Ramos (cell line): Measurements from ENCODE around the gene MYBL2.
"Not testable (repeated sequence)": the region's sequence is repeated elsewhere in the genome, so short reads cannot be mapped to it uniquely, and the experiment has no call there.

ENCODE experiments used
- in situ Hi-C: fragments of 300-500 bp; cut with MboI; formaldehyde crosslinking; loops from one replicate; pipeline ENCODE4 v1.14.3; 2022; ENCODE audit warnings: low sequenced_read_pairs; ENCODE audit not compliant: unreplicated experiment

Gene MYBL2

DNA sequence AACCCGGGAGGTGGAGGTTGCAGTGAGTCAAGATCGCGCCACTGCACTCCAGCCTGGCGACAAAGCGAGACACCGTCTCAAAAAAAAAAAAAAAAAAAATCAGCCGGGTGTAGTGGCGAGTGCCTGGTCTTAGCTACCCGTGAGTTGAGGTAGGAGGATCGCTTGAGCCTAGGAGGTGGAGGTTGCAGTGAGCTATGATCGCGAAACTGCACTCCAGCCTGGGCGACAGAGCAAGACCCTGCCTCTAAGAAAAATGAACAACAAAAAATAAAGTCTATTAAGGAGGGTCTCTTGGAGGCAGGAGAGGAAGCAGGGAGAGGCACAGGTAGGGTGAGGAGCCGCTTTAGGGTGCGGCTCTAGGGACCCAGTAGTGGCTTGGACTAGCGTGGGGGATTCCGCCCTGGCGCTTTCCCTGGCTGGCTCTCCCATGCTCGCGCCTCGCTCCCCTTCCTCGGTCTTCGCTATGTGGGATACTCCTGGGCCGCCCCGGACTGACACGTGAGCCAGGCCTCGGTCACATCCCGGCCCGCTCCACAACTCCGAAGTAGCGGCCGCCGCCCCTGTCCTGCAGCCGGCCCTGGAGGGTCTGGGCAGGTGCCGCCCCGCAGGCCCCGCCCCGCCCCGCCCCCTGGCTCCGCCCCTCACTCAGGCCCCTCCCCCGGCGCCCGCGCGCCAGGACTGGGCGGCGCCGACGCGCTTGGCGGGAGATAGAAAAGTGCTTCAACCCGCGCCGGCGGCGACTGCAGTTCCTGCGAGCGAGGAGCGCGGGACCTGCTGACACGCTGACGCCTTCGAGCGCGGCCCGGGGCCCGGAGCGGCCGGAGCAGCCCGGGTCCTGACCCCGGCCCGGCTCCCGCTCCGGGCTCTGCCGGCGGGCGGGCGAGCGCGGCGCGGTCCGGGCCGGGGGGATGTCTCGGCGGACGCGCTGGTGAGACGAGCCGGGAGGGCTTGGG lies at the start of gene MYBL2:
Gene MYBL2, plus strand, starts transcription at position 739 of the 953 bp plus-strand sequence. Its CDS starts 170 bp downstream, at position 909.
- in situ Hi-C loops: no loop called here

DNA sequence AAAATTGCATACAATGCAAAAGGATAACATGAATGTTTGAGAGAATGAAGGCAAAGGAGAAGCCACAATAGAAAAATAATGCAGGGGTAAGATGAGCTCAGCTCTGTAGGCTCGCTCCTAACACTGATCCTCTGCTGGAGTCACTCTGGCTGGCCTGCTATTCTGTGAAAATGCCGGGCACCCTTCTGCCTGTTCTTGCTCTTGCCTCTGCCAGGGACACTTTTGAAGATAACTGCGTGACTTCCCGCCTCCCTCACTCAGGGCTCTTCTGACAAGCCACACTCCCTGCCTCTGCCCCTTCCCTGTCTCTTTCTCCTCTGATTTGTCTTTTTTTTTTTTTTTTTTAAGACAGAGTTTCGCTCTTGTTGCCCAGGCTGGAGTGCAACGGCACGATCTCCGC lies 35.3 kb upstream of the MYBL2 start:
- in situ Hi-C loops: no loop called here

- in situ Hi-C loops: no loop called here
These were observed 30.5 kb upstream of the MYBL2 start for GRCh38 chr20:43636429-43636828.

GRCh38 chr20:43642548-43642947 lies 24.4 kb upstream of the MYBL2 start:
- in situ Hi-C loops: no loop called here

- in situ Hi-C loops: no loop called here
These were observed 15.9 kb upstream of the MYBL2 start for GRCh38 chr20:43650997-43651525.

- in situ Hi-C loops: not testable (repeated sequence)
These were observed 15.2 kb upstream of the MYBL2 start for GRCh38 chr20:43651650-43652184.

GRCh38 chr20:43653966-43654365 lies 12.9 kb upstream of the MYBL2 start:
- in situ Hi-C loops: no loop called here

DNA sequence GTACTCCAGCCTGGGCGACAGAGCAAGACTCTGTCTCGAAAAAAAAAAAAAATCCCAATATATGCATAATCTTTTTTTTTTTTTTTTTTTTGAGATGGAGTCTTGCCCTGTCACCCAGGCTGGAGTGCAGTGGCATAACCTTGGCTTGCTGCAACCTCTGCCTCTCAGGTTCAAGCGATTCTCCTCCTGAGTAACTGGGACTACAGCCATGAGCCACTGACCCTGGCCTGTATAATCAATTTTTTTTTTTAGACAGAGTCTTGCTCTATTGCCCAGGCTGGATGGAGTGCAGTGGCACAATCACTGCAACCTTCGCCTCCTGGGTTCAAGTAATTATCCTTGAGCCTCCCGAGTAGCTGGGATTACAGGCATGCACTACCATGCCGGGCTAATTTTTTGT lies 11.7 kb upstream of the MYBL2 start:
- in situ Hi-C loops: not testable (repeated sequence)

- in situ Hi-C loops: no loop called here
These were observed 11.0 kb upstream of the MYBL2 start for GRCh38 chr20:43655937-43656336.

DNA sequence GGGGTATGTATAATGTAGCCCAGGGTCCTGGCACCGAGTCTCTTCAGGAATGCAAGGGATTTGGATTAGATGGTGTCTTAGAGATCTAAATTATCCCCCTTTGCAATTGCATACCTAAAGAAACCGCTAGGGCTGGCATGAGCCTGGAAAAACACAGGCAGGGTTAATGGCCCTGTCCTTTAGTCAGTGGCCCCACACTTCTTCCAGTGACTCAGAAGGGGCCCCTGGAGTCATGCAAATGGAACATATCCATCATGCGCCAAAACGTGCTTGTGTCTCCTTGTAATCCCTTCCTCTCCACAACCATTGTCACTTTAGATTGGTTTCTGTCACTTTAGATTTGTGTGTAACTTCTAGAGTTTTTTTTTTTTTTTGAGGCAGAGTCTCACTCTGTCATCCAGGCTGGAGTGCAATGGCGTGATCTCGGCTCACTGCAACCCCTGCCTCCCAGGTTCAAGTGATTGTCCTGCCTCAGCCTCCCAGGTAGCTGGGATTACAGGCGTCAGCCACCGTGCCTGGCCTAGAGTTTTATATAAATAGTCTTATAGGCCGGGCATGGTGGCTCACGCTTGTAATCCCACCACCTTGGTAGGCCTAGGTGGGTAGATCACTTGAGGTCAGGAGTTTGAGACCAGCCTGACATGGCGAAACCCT lies 8.7 kb upstream of the MYBL2 start:
- in situ Hi-C loops: no loop called here

DNA sequence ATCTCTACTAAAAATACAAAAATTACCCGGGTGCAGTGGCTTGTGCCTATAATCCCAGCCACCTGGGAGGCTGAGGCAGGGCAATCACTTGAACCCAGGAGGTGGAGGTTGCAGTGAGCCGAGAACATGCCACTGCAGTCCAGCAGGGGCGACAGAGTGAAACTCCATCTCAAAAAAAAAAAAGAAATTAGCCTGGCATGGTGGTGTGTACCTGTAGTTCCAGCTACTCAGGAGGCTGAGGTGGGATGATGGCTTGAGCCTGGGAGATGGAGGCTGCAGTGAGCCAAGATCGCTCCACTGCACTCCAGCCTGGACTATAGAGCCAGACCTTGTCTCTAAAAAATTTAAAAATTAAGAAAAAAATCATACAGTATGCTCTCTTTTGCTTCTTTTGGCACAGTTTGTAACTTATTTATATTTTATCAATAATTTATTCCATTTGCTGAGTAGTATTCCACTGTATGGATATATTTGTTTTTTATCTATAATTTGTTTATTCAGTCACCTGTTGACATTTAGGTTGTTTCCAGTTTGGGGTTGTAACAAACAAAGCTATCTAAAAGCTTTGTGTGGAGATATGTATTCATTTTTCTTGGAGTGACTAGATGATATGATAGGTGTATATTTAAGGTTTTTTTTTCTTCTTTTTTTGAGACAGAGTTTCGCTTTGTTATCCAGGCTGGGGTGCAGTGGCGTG lies 8.0 kb upstream of the MYBL2 start:
- in situ Hi-C loops: no loop called here

DNA sequence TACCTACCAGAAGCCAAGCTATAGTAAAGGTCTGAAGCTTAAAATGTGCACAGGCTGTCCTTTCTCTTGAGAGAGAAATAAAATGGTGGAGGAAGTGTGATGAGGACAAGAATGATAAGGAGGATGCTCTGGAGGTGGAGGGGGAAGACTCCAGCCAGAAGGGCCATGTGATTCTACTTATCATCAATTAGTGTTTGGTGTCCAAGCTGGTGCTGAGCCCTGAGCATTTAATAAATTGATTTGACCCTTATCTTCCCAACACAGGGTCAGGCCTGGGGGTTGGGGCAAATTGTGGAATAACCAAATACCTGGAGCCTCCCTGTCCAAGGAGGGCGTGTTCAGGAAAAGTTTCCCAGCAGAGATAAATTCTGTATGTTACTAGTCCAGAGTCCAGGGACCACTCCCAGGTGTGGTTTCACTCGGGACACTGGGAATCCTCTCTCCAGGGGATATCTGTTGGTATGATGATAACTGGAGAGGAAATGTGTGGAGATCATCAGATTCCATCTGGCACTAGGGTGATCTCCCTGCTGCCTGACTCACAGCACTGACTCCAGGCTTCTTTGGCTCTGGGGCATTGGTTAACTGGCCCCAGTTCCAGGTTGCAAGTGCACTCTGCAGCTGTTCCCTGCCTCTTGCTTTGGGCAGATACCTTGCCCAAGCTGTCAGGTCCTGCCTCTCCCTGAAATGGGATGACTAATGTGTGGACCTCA lies 3.8 kb upstream of the MYBL2 start:
- in situ Hi-C loops: no loop called here

DNA sequence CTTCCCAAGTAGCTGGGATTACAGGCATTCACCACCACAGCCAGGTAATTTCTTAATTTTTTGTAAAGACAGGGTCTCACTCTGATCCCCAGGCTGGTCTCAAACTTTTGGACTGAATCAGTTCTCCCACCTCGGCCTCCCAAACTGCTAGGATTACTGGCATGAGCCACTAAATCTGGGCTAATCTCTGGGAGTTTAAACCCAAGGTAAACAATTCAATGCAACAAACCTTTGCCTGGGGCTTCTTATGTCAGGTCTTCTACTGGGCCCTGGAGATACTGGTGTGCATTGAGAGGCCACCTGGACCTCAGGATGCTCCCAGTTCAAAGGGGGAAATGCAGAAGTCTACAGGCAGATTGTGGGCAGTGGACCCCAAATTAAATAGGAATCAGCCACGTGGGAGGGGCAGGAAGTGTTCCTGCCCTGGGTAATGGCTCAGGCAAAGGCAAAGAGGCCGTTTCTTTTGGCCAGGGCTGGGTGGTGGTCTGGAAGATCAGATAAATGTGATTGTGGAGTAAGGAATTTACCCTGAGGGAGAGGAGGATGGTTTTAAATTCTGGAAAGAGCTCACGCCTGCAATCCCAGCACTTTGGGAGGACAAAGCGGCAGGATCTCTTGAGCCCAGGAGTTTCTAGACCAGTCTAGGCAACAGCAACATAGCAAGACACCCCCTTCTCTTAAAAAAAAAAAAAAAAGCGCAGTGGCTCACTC lies 1.3 kb upstream of the MYBL2 start:
- in situ Hi-C loops: no loop called here

DNA sequence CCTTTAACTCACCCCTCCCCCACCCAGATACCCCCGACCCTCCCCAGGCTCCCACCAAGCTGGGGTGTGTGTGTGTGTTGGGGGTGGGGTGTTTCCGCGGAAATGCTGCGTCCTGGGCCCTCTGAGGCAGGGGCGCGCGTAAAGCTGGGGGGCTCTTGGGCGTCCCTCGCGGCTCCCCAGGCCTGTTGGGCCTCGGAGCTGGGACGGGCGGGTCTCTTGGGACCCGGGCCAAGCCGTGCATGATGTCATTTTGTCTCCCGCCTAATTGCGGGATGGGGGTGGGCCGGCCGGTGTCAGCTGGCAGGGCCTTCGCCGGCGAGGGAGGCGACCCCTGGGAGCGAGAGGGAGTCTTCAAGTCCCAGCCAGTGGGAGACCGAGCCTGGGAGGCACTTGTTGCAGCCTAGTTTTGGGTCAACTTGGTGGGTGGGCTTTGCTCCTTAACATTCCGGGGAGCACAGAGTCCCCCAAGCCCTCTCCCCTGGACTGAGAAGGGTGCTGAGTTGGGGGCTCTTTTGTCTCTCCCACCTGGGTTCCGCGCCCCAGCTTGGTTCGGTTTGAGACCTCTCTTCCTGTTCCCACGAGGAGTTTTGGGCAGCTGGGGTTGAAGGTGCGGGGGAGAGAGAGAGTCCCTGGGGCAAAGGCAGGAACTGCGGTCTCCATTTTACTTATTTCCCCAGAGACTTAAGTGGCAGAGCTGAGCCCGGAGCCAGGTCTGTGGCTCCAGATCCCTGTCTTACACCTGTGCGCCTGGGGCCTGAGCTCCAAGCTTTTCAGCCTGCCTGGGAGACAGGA lies 623 bp downstream of the MYBL2 start:
- in situ Hi-C loops: no loop called here

GRCh38 chr20:43669332-43669731 lies 2.4 kb downstream of the MYBL2 start:
- in situ Hi-C loops: no loop called here

- in situ Hi-C loops: no loop called here
These were observed 3.5 kb downstream of the MYBL2 start for GRCh38 chr20:43670423-43670822.

- in situ Hi-C loops: no loop called here
These were observed 9.5 kb downstream of the MYBL2 start for GRCh38 chr20:43676368-43676767.

- in situ Hi-C loops: no loop called here
These were observed 14.1 kb downstream of the MYBL2 start for GRCh38 chr20:43680981-43681380.
